ENCODE measurements around the gene ZNF718.
A peak's percentile ranks its signal among the peaks of the same experiment; 100 is the strongest.

Gene ZNF718

DNA sequence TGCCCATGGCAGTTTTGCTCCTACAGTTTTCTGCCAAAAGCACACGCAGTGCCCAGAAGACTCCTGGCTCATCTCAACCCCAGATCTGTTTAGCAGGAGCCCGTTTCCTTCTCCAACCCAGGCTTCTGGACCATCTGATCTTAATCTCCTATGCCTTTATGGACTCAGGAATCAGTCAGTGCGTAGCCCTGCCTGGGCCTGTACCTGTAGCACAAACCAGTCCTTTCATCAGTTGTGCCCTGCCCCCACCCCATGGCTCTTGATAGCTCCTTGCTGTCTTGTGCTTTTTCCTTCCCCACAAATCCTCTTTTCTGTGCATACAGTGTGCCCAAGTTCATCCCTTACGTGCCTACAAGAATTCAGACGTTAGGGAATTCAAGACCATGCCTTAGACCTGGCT is 1.5 kb downstream of the ZNF718 start:
- peak overlapping the region; percentile 75 for H3K27ac ChIP-seq (ENCODE audit: poor library complexity, severe bottlenecking)
- ATAC-seq (ENCODE audit: low read depth) (no peak), DNase-seq (ENCODE audit: low spot score) (no peak)
- no peaks in the 10 kb centered on the region for H3K4me1 ChIP-seq (ENCODE audit: insufficient read depth, poor library complexity, severe bottlenecking)
- H3K27me3 ChIP-seq (ENCODE audit: insufficient read depth, poor library complexity, severe bottlenecking) = no peaks in the 10 kb centered on the region
- H3K36me3 ChIP-seq (ENCODE audit: low read depth) = peaks cover 14% of the 10 kb centered on the region
- TF ChIP-seq, protein P1, sequence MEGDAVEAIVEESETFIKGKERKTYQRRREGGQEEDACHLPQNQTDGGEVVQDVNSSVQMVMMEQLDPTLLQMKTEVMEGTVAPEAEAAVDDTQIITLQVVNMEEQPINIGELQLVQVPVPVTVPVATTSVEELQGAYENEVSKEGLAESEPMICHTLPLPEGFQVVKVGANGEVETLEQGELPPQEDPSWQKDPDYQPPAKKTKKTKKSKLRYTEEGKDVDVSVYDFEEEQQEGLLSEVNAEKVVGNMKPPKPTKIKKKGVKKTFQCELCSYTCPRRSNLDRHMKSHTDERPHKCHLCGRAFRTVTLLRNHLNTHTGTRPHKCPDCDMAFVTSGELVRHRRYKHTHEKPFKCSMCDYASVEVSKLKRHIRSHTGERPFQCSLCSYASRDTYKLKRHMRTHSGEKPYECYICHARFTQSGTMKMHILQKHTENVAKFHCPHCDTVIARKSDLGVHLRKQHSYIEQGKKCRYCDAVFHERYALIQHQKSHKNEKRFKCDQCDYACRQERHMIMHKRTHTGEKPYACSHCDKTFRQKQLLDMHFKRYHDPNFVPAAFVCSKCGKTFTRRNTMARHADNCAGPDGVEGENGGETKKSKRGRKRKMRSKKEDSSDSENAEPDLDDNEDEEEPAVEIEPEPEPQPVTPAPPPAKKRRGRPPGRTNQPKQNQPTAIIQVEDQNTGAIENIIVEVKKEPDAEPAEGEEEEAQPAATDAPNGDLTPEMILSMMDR (IDR thresholded peaks at IDR 0.05; ENCODE audit: poor library complexity, severe bottlenecking) = no peak
- H3K4me3 ChIP-seq (ENCODE audit: severe bottlenecking) = peak overlapping the region; percentile 57
- H3K9me3 ChIP-seq (ENCODE audit: severe bottlenecking) = peaks cover 13% of the 10 kb centered on the region

DNA sequence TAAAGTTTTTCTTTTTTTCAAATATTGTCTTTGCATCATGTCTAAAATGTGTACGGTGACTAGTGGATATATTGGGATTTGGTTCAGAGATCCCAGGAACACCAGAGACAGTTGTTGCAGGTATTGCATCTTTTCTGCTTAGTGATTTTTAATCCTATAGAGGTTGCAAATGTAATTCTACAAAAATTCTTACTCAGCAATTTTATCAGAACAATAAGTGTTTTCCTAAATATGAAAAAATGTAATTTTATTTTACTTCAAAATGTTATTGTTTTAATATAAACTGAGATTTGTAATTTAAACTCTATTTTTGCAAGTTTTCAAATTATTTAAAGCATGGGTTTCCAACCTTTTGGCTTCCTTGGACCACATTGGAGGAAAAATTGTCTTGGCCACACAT is 8.2 kb downstream of the ZNF718 start:
- peaks cover 14% of the 10 kb centered on the region for H3K9me3 ChIP-seq (ENCODE audit: severe bottlenecking)
- H3K4me3 ChIP-seq (ENCODE audit: severe bottlenecking) = no peak overlapping the region
- H3K4me1 ChIP-seq (ENCODE audit: insufficient read depth, poor library complexity, severe bottlenecking) = no peaks in the 10 kb centered on the region
- DNase-seq (ENCODE audit: low spot score) (no peak), ATAC-seq (ENCODE audit: low read depth) (no peak)
- H3K27me3 ChIP-seq (ENCODE audit: insufficient read depth, poor library complexity, severe bottlenecking) = no peaks in the 10 kb centered on the region
- H3K27ac ChIP-seq (ENCODE audit: poor library complexity, severe bottlenecking) = no peak overlapping the region
- peaks cover 42% of the 10 kb centered on the region for H3K36me3 ChIP-seq (ENCODE audit: low read depth)
- TF ChIP-seq, protein P1 (IDR thresholded peaks at IDR 0.05; ENCODE audit: poor library complexity, severe bottlenecking) = no peak

DNA sequence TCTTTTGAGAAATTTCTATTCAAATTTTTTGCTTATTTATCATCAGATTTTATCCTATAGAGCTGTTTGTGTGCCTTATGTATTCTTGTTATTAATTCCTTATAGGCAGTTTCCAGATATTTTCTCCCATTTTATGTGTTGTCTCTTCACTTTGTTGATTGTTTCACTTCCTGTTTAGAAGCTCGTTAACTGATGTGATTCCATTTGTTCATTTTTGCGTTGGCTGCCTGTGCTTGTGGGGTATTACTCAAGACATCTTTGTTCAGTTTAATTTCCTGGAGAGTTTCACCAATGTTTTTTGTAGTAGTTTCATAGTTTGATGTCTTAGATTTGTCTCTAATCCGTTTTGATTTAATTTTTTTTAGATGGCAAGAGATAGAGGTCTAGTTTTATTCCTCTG is 14.6 kb downstream of the ZNF718 start:
- no peak overlapping the region for H3K27ac ChIP-seq (ENCODE audit: poor library complexity, severe bottlenecking)
- H3K9me3 ChIP-seq (ENCODE audit: severe bottlenecking) = peaks cover 49% of the 10 kb centered on the region
- TF ChIP-seq, protein P1 (IDR thresholded peaks at IDR 0.05; ENCODE audit: poor library complexity, severe bottlenecking) = no peak
- H3K36me3 ChIP-seq (ENCODE audit: low read depth) = peaks cover 95% of the 10 kb centered on the region
- ATAC-seq (ENCODE audit: low read depth) = no peak
- no peak overlapping the region for H3K4me3 ChIP-seq (ENCODE audit: severe bottlenecking)
- no peaks in the 10 kb centered on the region for H3K27me3 ChIP-seq (ENCODE audit: insufficient read depth, poor library complexity, severe bottlenecking)
- no peak for DNase-seq (ENCODE audit: low spot score)
- H3K4me1 ChIP-seq (ENCODE audit: insufficient read depth, poor library complexity, severe bottlenecking) = no peaks in the 10 kb centered on the region

DNA sequence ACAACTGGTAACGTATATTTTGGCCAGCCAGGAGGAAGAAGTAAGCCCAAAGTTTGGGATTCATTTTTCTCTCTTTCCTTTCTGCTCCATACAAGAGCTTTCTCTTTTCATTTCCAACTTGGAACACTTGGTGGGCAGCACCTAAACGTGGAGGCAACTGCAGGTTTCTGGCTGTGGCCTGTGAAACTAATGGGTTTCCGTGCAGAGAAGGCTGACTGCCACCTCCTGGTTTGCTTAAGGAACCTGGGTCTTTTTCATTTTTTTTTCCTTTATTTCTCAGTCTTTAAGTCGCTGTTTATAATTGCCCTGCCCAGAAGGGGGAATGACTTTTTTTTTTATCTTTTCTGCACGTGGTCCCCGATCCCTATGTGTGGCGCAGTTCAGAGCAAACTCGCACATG is 15.4 kb downstream of the ZNF718 start:
- no peak overlapping the region for H3K4me3 ChIP-seq (ENCODE audit: severe bottlenecking)
- no peak overlapping the region for H3K27ac ChIP-seq (ENCODE audit: poor library complexity, severe bottlenecking)
- H3K4me1 ChIP-seq (ENCODE audit: insufficient read depth, poor library complexity, severe bottlenecking) = no peaks in the 10 kb centered on the region
- H3K36me3 ChIP-seq (ENCODE audit: low read depth) = peaks cover 95% of the 10 kb centered on the region
- ATAC-seq (ENCODE audit: low read depth) (no peak), DNase-seq (ENCODE audit: low spot score) (no peak)
- TF ChIP-seq, protein P1 (IDR thresholded peaks at IDR 0.05; ENCODE audit: poor library complexity, severe bottlenecking) = no peak
- H3K27me3 ChIP-seq (ENCODE audit: insufficient read depth, poor library complexity, severe bottlenecking) = no peaks in the 10 kb centered on the region
- peaks cover 54% of the 10 kb centered on the region for H3K9me3 ChIP-seq (ENCODE audit: severe bottlenecking)

DNA sequence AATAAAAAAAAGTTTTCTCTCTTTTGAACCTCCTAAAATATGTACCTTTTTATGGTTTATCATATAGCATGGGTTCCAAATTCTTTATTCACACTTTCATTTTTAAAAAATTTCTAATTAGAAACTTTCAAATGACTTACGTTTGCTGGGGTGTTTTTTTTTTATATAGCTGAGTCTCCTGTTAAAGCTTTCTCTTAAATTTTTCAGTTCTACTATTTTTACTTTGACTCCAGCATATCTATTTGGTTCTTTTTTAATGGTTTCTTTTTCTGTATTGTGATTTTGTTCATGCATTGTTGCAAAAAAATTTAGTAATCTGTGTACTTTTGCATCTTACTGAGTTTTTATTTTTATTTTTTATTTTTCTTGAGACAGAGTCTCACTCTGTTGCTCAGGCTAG is 22.3 kb downstream of the ZNF718 start:
- no peaks in the 10 kb centered on the region for H3K27me3 ChIP-seq (ENCODE audit: insufficient read depth, poor library complexity, severe bottlenecking)
- H3K36me3 ChIP-seq (ENCODE audit: low read depth) = peaks cover 81% of the 10 kb centered on the region
- peaks cover 48% of the 10 kb centered on the region for H3K9me3 ChIP-seq (ENCODE audit: severe bottlenecking)
- H3K4me1 ChIP-seq (ENCODE audit: insufficient read depth, poor library complexity, severe bottlenecking) = no peaks in the 10 kb centered on the region
- ATAC-seq (ENCODE audit: low read depth) = no peak
- no peak overlapping the region for H3K4me3 ChIP-seq (ENCODE audit: severe bottlenecking)
- TF ChIP-seq, protein P1 (IDR thresholded peaks at IDR 0.05; ENCODE audit: poor library complexity, severe bottlenecking) = no peak
- no peak overlapping the region for H3K27ac ChIP-seq (ENCODE audit: poor library complexity, severe bottlenecking)
- no peak for DNase-seq (ENCODE audit: low spot score)

All from RWPE2 (cell line).